Measurements from ENCODE around the gene ATG101. TPM values are rescaled to one million over a fixed set of nuclear protein-coding genes. Genes with fewer than 3 reads are reported as not detected.
A peak's percentile ranks its signal among the peaks of the same experiment; 100 is the strongest.

ATG101 gene
- total and polyA plus RNA-seq, 11 donors, result 18.9 to 108 (median 24.1) TPM

DNA sequence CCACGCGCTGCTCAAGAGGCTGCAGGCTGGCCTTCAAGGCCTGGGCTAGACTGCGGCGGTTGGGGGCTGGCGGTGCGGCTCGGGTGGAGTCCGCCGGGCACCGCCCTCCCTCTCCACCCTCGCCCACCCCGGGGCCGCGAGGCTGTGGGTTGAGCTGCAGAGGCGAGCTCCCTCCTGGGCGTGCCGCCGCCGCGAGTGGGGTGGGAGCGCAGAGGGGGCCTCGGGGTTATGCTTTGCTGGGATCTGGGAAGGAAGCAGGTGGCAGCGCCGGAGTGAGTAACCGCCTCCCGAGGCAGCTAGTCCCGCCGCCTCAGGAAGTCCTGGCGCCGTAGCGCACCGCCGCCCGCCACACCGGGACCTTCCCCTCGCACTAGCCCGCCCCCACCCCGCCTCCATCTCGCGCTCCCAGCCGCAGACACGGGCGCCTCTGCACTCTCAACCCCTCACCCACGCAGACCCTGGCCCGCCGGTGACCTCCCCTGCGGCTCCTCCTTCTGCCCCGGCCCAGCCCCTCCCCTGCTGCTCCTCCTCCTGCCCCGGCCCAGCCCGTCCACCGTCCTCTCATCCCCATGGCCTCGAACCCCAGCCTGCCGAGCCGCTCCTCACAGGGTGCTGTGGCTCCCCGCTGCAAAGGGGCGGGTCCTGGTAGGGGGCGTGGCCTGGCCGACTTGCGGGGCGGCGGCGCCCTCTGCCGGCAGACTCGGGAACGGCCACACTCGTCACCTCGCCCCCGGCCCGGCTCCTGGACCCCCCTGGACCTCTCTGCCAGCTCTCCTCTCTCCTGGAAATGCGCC lies 46.4 kb upstream of the ATG101 start:
- H3K4me1 ChIP-seq, result peaks cover 0 to 54% (median 35%) of the 10 kb centered on the region in 12 donors
- 0 to 1% (median 1%) methylated on average over 25 to 70 of the region's 70 CpGs for WGBS, 4 donors
- peak overlapping the region; percentile 16 to 94 (median 68) for H3K27ac ChIP-seq
- peak in 1 of 2 donors; percentile 20 for TF ChIP-seq POLR2A (IDR thresholded peaks at IDR 0.05)
- TF ChIP-seq, protein P1, sequence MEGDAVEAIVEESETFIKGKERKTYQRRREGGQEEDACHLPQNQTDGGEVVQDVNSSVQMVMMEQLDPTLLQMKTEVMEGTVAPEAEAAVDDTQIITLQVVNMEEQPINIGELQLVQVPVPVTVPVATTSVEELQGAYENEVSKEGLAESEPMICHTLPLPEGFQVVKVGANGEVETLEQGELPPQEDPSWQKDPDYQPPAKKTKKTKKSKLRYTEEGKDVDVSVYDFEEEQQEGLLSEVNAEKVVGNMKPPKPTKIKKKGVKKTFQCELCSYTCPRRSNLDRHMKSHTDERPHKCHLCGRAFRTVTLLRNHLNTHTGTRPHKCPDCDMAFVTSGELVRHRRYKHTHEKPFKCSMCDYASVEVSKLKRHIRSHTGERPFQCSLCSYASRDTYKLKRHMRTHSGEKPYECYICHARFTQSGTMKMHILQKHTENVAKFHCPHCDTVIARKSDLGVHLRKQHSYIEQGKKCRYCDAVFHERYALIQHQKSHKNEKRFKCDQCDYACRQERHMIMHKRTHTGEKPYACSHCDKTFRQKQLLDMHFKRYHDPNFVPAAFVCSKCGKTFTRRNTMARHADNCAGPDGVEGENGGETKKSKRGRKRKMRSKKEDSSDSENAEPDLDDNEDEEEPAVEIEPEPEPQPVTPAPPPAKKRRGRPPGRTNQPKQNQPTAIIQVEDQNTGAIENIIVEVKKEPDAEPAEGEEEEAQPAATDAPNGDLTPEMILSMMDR (IDR thresholded peaks at IDR 0.05), result peak; percentile 92 to 98 (median 94)
- no peaks in the 10 kb centered on the region for H3K9me3 ChIP-seq
- peak overlapping the region; percentile 32 to 62 (median 55) for H3K4me3 ChIP-seq
- peak; percentile 87 to 95 (median 90) for DNase-seq
- intact Hi-C loops (cut with DNase I), result loop anchor here in 4 of 10 donors (1.0 to 5.0 kb wide), 5 partner anchors 18 to 126 kb away; partner anchors contain the start of gene ACVRL1 (in 1 of the 4)
- peak; percentile 26 to 62 (median 50) for ATAC-seq
- no peaks in the 10 kb centered on the region for H3K27me3 ChIP-seq
- H3K36me3 ChIP-seq, result no peaks in the 10 kb centered on the region

DNA sequence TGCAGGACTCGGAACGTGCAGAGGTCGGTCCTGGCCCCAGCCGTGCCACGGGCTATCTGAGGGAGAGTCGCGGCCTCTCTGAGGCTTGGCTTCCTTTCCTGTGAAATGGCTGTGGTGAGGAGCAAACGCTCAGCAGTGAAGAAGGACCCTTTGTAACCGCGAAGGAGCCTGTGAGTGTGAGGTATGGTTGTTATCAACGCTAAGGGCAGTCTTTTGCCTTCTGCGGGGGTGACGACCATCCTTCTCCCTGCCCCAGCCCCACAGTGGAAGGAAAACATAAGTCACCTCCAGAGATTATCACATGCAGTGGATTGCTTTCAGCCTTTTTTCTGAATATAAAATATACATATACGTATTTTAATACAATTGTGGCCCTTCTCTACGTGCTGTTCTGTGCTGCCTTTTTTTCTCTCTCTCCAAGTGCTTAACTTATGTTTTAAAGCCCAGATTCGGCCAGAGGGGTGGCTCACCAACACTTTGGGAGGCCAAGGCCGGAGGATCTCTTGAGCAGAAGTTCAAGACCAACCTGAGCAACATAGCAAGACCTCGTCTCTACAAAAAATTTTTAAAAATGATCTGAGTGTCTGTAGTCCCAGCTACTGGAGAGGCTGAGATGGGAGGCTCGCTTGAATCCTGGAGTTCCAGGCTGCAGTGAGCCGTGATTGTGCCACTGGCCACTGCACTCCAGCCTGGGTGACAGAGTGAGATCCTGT lies 45.6 kb upstream of the ATG101 start:
- Histone ChIP-seq H3K27ac (peak overlapping the region in 11 of 12 donors; percentile 16 to 94 (median 72)), H3K4me3 (peak overlapping the region; percentile 32 to 62 (median 55)), H3K4me1 (peaks cover 0 to 55% (median 35%) of the 10 kb centered on the region in 12 donors), H3K27me3 (no peaks in the 10 kb centered on the region), H3K36me3 (no peaks in the 10 kb centered on the region), H3K9me3 (no peaks in the 10 kb centered on the region)
- 29 to 33% (median 30%) methylated on average over 20 of the region's 20 CpGs for WGBS, 4 donors
- DNase-seq (no peak), ATAC-seq (no peak)
- intact Hi-C loops (cut with DNase I), result loop anchor here in 6 of 10 donors (1.0 to 5.0 kb wide), 8 partner anchors 19 to 127 kb away; partner anchors contain the start of genes NR4A1 (in 3 of the 6) and ACVRL1 (in 1 of the 6)
- TF ChIP-seq, protein P1 (IDR thresholded peaks at IDR 0.05), result peak in 4 of 12 donors; percentile 4 to 35 (median 23)
- TF ChIP-seq POLR2A (IDR thresholded peaks at IDR 0.05), result no peak

DNA sequence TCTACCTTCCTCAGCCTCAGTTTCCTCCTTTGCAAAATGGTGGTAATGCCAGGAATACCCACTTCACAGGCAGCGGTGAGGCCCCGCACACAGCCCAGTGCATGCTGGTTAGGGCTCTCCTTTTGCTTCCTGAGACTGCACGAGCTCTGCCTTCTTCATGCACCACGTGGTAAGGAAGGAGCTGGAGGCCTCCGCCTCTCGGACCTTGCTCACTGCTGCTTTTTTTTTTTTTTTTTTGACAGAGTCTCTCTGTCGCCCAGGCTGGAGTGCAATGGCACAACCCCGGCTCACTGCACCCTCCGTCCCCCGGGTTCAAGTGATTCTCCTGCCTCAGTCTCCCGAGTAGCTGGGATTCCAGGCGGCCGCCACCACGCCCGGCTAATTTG lies 44.9 kb upstream of the ATG101 start:
- intact Hi-C loops (cut with DNase I), result loop anchor here in 9 of 10 donors (1.0 to 5.0 kb wide), 11 partner anchors 20 to 128 kb away; partner anchors contain the start of genes ATG101 (in 3 of the 9), NR4A1 (in 3 of the 9) and ACVRL1 (in 1 of the 9)
- peaks cover 0 to 61% (median 35%) of the 10 kb centered on the region in 12 donors for H3K4me1 ChIP-seq
- ATAC-seq, result peak in 1 of 4 donors; percentile 8
- H3K27me3 ChIP-seq, result no peaks in the 10 kb centered on the region
- no peaks in the 10 kb centered on the region for H3K9me3 ChIP-seq
- H3K27ac ChIP-seq, result peak overlapping the region; percentile 35 to 94 (median 86)
- peak overlapping the region in 10 of 12 donors; percentile 20 to 60 (median 42) for H3K4me3 ChIP-seq
- DNase-seq, result no peak
- 71 to 74% (median 73%) methylated on average over 13 to 15 of the region's 15 CpGs for WGBS, 4 donors
- no peaks in the 10 kb centered on the region for H3K36me3 ChIP-seq
- TF ChIP-seq, protein P1 (IDR thresholded peaks at IDR 0.05), result no peak
- TF ChIP-seq POLR2A (IDR thresholded peaks at IDR 0.05), result no peak
